ENCODE data around the gene CCDC182. TPM values are rescaled to one million over a fixed set of nuclear protein-coding genes. Genes with fewer than 3 reads are reported as not detected.

CCDC182 gene
- polyA plus RNA-seq, 4 donors: not detected

- Histone ChIP-seq H3K27me3 (ENCODE audit: control insufficient read depth in 3 of 3, insufficient read depth in 3 of 3, low read length in 3 of 3) (peaks cover 0 to 22% (median 2%) of the 10 kb centered on the region in 3 donors), H3K4me3 (ENCODE audit: low read depth in 1 of 3, low read length in 3 of 3) (no peak overlapping the region), H3K36me3 (ENCODE audit: control insufficient read depth in 3 of 3, insufficient read depth in 2 of 3, low read depth in 1 of 3, low read length in 3 of 3) (no peaks in the 10 kb centered on the region), H3K27ac (ENCODE audit: low read depth in 1 of 3, low read length in 2 of 3) (no peak overlapping the region), H3K9me3 (ENCODE audit: control insufficient read depth in 2 of 2, insufficient read depth in 1 of 2, low read depth in 1 of 2, low read length in 1 of 2) (no peaks in the 10 kb centered on the region), H3K4me1 (ENCODE audit: control insufficient read depth in 3 of 3, insufficient read depth in 2 of 3, low read depth in 1 of 3, low read length in 2 of 3) (no peaks in the 10 kb centered on the region)
- DNase-seq (no peak), FAIRE-seq (no peak)
- WGBS, 3 donors: 92 to 95% (median 93%) methylated on average over 3 of the region's 3 CpGs
Observed at GRCh38 chr17:57721967-57722703, 23.0 kb downstream of the CCDC182 start.

GRCh38 chr17:57720386-57721035 lies 24.6 kb downstream of the CCDC182 start:
- H3K9me3 ChIP-seq (ENCODE audit: control insufficient read depth in 2 of 2, insufficient read depth in 1 of 2, low read depth in 1 of 2, low read length in 1 of 2): no peaks in the 10 kb centered on the region
- FAIRE-seq (no peak), DNase-seq (no peak)
- WGBS, 3 donors: 83 to 88% (median 85%) methylated on average over 2 of the region's 2 CpGs
- H3K4me1 ChIP-seq (ENCODE audit: control insufficient read depth in 3 of 3, insufficient read depth in 2 of 3, low read depth in 1 of 3, low read length in 2 of 3): no peaks in the 10 kb centered on the region
- H3K4me3 ChIP-seq (ENCODE audit: low read depth in 1 of 3, low read length in 3 of 3): no peak overlapping the region
- peaks cover 0 to 27% (median 6%) of the 10 kb centered on the region in 3 donors for H3K27me3 ChIP-seq (ENCODE audit: control insufficient read depth in 3 of 3, insufficient read depth in 3 of 3, low read length in 3 of 3)
- H3K27ac ChIP-seq (ENCODE audit: low read depth in 1 of 3, low read length in 2 of 3): no peak overlapping the region
- no peaks in the 10 kb centered on the region for H3K36me3 ChIP-seq (ENCODE audit: control insufficient read depth in 3 of 3, insufficient read depth in 2 of 3, low read depth in 1 of 3, low read length in 3 of 3)

GRCh38 chr17:57718878-57719277 lies 26.2 kb downstream of the CCDC182 start:
- Histone ChIP-seq H3K4me1 (ENCODE audit: control insufficient read depth in 3 of 3, insufficient read depth in 2 of 3, low read depth in 1 of 3, low read length in 2 of 3) (no peaks in the 10 kb centered on the region), H3K4me3 (ENCODE audit: low read depth in 1 of 3, low read length in 3 of 3) (no peak overlapping the region), H3K27ac (ENCODE audit: low read depth in 1 of 3, low read length in 2 of 3) (no peak overlapping the region), H3K9me3 (ENCODE audit: control insufficient read depth in 2 of 2, insufficient read depth in 1 of 2, low read depth in 1 of 2, low read length in 1 of 2) (no peaks in the 10 kb centered on the region), H3K36me3 (ENCODE audit: control insufficient read depth in 3 of 3, insufficient read depth in 2 of 3, low read depth in 1 of 3, low read length in 3 of 3) (no peaks in the 10 kb centered on the region), H3K27me3 (ENCODE audit: control insufficient read depth in 3 of 3, insufficient read depth in 3 of 3, low read length in 3 of 3) (peaks cover 0 to 31% (median 14%) of the 10 kb centered on the region in 3 donors)
- 75 to 81% (median 77%) methylated on average over 8 of the region's 8 CpGs for WGBS, 3 donors
- no peak for FAIRE-seq
- no peak for DNase-seq

GRCh38 chr17:57715981-57716380 lies 29.1 kb downstream of the CCDC182 start:
- FAIRE-seq: no peak
- H3K27ac ChIP-seq (ENCODE audit: low read depth in 1 of 3, low read length in 2 of 3): no peak overlapping the region
- H3K27me3 ChIP-seq (ENCODE audit: control insufficient read depth in 3 of 3, insufficient read depth in 3 of 3, low read length in 3 of 3): peaks cover 0 to 31% (median 12%) of the 10 kb centered on the region in 3 donors
- no peak for DNase-seq
- no peaks in the 10 kb centered on the region for H3K4me1 ChIP-seq (ENCODE audit: control insufficient read depth in 3 of 3, insufficient read depth in 2 of 3, low read depth in 1 of 3, low read length in 2 of 3)
- H3K4me3 ChIP-seq (ENCODE audit: low read depth in 1 of 3, low read length in 3 of 3): no peak overlapping the region
- WGBS, 3 donors: 90 to 93% (median 92%) methylated on average over 1 of the region's 1 CpG
- H3K36me3 ChIP-seq (ENCODE audit: control insufficient read depth in 3 of 3, insufficient read depth in 2 of 3, low read depth in 1 of 3, low read length in 3 of 3): no peaks in the 10 kb centered on the region
- no peaks in the 10 kb centered on the region for H3K9me3 ChIP-seq (ENCODE audit: control insufficient read depth in 2 of 2, insufficient read depth in 1 of 2, low read depth in 1 of 2, low read length in 1 of 2)

- FAIRE-seq (no peak), DNase-seq (peak in 1 of 2 donors; percentile 14)
- Histone ChIP-seq H3K27me3 (ENCODE audit: control insufficient read depth in 3 of 3, insufficient read depth in 3 of 3, low read length in 3 of 3) (peaks cover 0 to 26% (median 12%) of the 10 kb centered on the region in 3 donors), H3K36me3 (ENCODE audit: control insufficient read depth in 3 of 3, insufficient read depth in 2 of 3, low read depth in 1 of 3, low read length in 3 of 3) (no peaks in the 10 kb centered on the region), H3K4me3 (ENCODE audit: low read depth in 1 of 3, low read length in 3 of 3) (no peak overlapping the region), H3K9me3 (ENCODE audit: control insufficient read depth in 2 of 2, insufficient read depth in 1 of 2, low read depth in 1 of 2, low read length in 1 of 2) (no peaks in the 10 kb centered on the region), H3K4me1 (ENCODE audit: control insufficient read depth in 3 of 3, insufficient read depth in 2 of 3, low read depth in 1 of 3, low read length in 2 of 3) (no peaks in the 10 kb centered on the region), H3K27ac (ENCODE audit: low read depth in 1 of 3, low read length in 2 of 3) (no peak overlapping the region)
- 16 to 42% (median 26%) methylated on average over 7 of the region's 7 CpGs for WGBS, 3 donors
Observed at GRCh38 chr17:57714665-57715180, 30.4 kb downstream of the CCDC182 start.

GRCh38 chr17:57713140-57713539 lies 32.0 kb downstream of the CCDC182 start:
- Histone ChIP-seq H3K9me3 (ENCODE audit: control insufficient read depth in 2 of 2, insufficient read depth in 1 of 2, low read depth in 1 of 2, low read length in 1 of 2) (no peaks in the 10 kb centered on the region), H3K27me3 (ENCODE audit: control insufficient read depth in 3 of 3, insufficient read depth in 3 of 3, low read length in 3 of 3) (peaks cover 0 to 21% (median 12%) of the 10 kb centered on the region in 3 donors), H3K4me1 (ENCODE audit: control insufficient read depth in 3 of 3, insufficient read depth in 2 of 3, low read depth in 1 of 3, low read length in 2 of 3) (no peaks in the 10 kb centered on the region), H3K4me3 (ENCODE audit: low read depth in 1 of 3, low read length in 3 of 3) (no peak overlapping the region), H3K27ac (ENCODE audit: low read depth in 1 of 3, low read length in 2 of 3) (no peak overlapping the region), H3K36me3 (ENCODE audit: control insufficient read depth in 3 of 3, insufficient read depth in 2 of 3, low read depth in 1 of 3, low read length in 3 of 3) (no peaks in the 10 kb centered on the region)
- WGBS, 3 donors: 83 to 87% (median 85%) methylated on average over 7 of the region's 7 CpGs
- no peak for FAIRE-seq
- no peak for DNase-seq

GRCh38 chr17:57708410-57708809 lies 36.7 kb downstream of the CCDC182 start:
- FAIRE-seq: no peak
- no peak overlapping the region for H3K4me3 ChIP-seq (ENCODE audit: low read depth in 1 of 3, low read length in 3 of 3)
- H3K27ac ChIP-seq (ENCODE audit: low read depth in 1 of 3, low read length in 2 of 3): no peak overlapping the region
- 59 to 61% (median 60%) methylated on average over 2 of the region's 2 CpGs for WGBS, 3 donors
- H3K27me3 ChIP-seq (ENCODE audit: control insufficient read depth in 3 of 3, insufficient read depth in 3 of 3, low read length in 3 of 3): peaks cover 0 to 5% (median 0%) of the 10 kb centered on the region in 3 donors
- DNase-seq: no peak
- no peaks in the 10 kb centered on the region for H3K9me3 ChIP-seq (ENCODE audit: control insufficient read depth in 2 of 2, insufficient read depth in 1 of 2, low read depth in 1 of 2, low read length in 1 of 2)
- H3K36me3 ChIP-seq (ENCODE audit: control insufficient read depth in 3 of 3, insufficient read depth in 2 of 3, low read depth in 1 of 3, low read length in 3 of 3): no peaks in the 10 kb centered on the region
- no peaks in the 10 kb centered on the region for H3K4me1 ChIP-seq (ENCODE audit: control insufficient read depth in 3 of 3, insufficient read depth in 2 of 3, low read depth in 1 of 3, low read length in 2 of 3)

GRCh38 chr17:57707892-57708291 lies 37.2 kb downstream of the CCDC182 start:
- Histone ChIP-seq H3K36me3 (ENCODE audit: control insufficient read depth in 3 of 3, insufficient read depth in 2 of 3, low read depth in 1 of 3, low read length in 3 of 3) (no peaks in the 10 kb centered on the region), H3K4me3 (ENCODE audit: low read depth in 1 of 3, low read length in 3 of 3) (no peak overlapping the region), H3K9me3 (ENCODE audit: control insufficient read depth in 2 of 2, insufficient read depth in 1 of 2, low read depth in 1 of 2, low read length in 1 of 2) (no peaks in the 10 kb centered on the region), H3K27me3 (ENCODE audit: control insufficient read depth in 3 of 3, insufficient read depth in 3 of 3, low read length in 3 of 3) (peaks cover 0 to 5% (median 0%) of the 10 kb centered on the region in 3 donors), H3K4me1 (ENCODE audit: control insufficient read depth in 3 of 3, insufficient read depth in 2 of 3, low read depth in 1 of 3, low read length in 2 of 3) (no peaks in the 10 kb centered on the region), H3K27ac (ENCODE audit: low read depth in 1 of 3, low read length in 2 of 3) (no peak overlapping the region)
- 47 to 68% (median 56%) methylated on average over 6 of the region's 6 CpGs for WGBS, 3 donors
- DNase-seq (no peak), FAIRE-seq (no peak)

Measured in small intestine (tissue), 7 donors.